Stimulated activated CD8-positive, alpha-beta memory T cell treated with anti-CD3 and anti-CD28 coated beads, Interleukin-15, amount 100 ng/mL, for 48 hours (primary cell): Measurements from ENCODE around the gene ULK3.

Source experiments
- DNase-seq, 2 donors: peaks; one replicate each; pipeline ENCODE4 v3.0.0-alpha.2; 2020; ENCODE audit warnings: low read depth in 2 of 2

The ULK3 gene

GRCh38 chr15:74867466-74868038 is 24.6 kb upstream of the ULK3 start:
- no peak for DNase-seq

- no peak for DNase-seq
Measured at GRCh38 chr15:74866090-74866489, 23.1 kb upstream of the ULK3 start.

GRCh38 chr15:74865316-74865715 is 22.4 kb upstream of the ULK3 start:
- no peak for DNase-seq

GRCh38 chr15:74864296-74864695 is 21.3 kb upstream of the ULK3 start:
- DNase-seq: no peak

GRCh38 chr15:74863239-74864056 is 20.5 kb upstream of the ULK3 start:
- DNase-seq: no peak

GRCh38 chr15:74858369-74858740 is 15.4 kb upstream of the ULK3 start:
- no peak for DNase-seq

GRCh38 chr15:74857671-74858368 is 14.9 kb upstream of the ULK3 start:
- no peak for DNase-seq

GRCh38 chr15:74857082-74857655 is 14.2 kb upstream of the ULK3 start:
- no peak for DNase-seq

- no peak for DNase-seq
Measured at GRCh38 chr15:74856537-74856936, 13.6 kb upstream of the ULK3 start.

- no peak for DNase-seq
Measured at GRCh38 chr15:74855857-74856256, 12.9 kb upstream of the ULK3 start.

- no peak for DNase-seq
Measured at GRCh38 chr15:74854453-74855022, 11.6 kb upstream of the ULK3 start.

GRCh38 chr15:74851960-74852359 is 9.0 kb upstream of the ULK3 start:
- DNase-seq: no peak

- DNase-seq: no peak
Measured at GRCh38 chr15:74850393-74850792, 7.4 kb upstream of the ULK3 start.

GRCh38 chr15:74847432-74847831 is 4.5 kb upstream of the ULK3 start:
- no peak for DNase-seq

- DNase-seq: peak in 1 of 2 donors; percentile 3
Measured at GRCh38 chr15:74845581-74845980, 2.6 kb upstream of the ULK3 start.

GRCh38 chr15:74845208-74845568 is 2.2 kb upstream of the ULK3 start:
- DNase-seq: peak; percentile 36

GRCh38 chr15:74844319-74845207 is 1.6 kb upstream of the ULK3 start:
- peak in 1 of 2 donors; percentile 1 for DNase-seq

- peak in 1 of 2 donors; percentile 5 for DNase-seq
Measured at GRCh38 chr15:74843891-74844299, 939 bp upstream of the ULK3 start.

- no peak for DNase-seq
Measured at GRCh38 chr15:74843445-74843828, 481 bp upstream of the ULK3 start.

GRCh38 chr15:74841891-74842373 is 1.0 kb downstream of the ULK3 start:
- DNase-seq: no peak
